Smooth muscle cell (in vitro differentiated cells): ENCODE measurements around the gene TMEM218. TPM values are rescaled to one million over a fixed set of nuclear protein-coding genes. Genes with fewer than 3 reads are reported as not detected.
"Not testable (repeated sequence)": the region's sequence is repeated elsewhere in the genome, so short reads cannot be mapped to it uniquely, and the experiment has no call there.

Source experiments
- DNase-seq: peaks from one replicate; lab custom pipeline; 2025; ENCODE audit not compliant: unreplicated experiment; lab: John Stamatoyannopoulos, UW
- H2AFZ ChIP-seq: fragments of 200-600 bp; sonication (generic); 2 replicates; pipeline ENCODE4 v1.6.0; 2016; ENCODE audit warnings: antibody characterized with exemption, low read depth, mild to moderate bottlenecking
- H3F3A ChIP-seq: fragments of 200-600 bp; sonication (generic); 2 replicates; pipeline ENCODE4 v1.6.0; 2017; ENCODE audit warnings: antibody characterized with exemption, low read depth
- H3K27ac ChIP-seq: fragments of 200-600 bp; sonication (generic); 2 replicates; pipeline ENCODE4 v1.5.1; 2016; ENCODE audit warnings: low read depth, mild to moderate bottlenecking
- H3K27me3 ChIP-seq: fragments of 200-600 bp; sonication (generic); 2 replicates; pipeline ENCODE4 v1.6.1; 2016; ENCODE audit warnings: low read depth, mild to moderate bottlenecking
- H3K36me3 ChIP-seq: fragments of 200-600 bp; sonication (generic); 2 replicates; pipeline ENCODE4 v1.5.1; 2016; ENCODE audit warnings: low read depth
- H3K4me1 ChIP-seq: fragments of 200-600 bp; sonication (generic); 2 replicates; pipeline ENCODE4 v1.5.1; 2016; ENCODE audit warnings: low read depth
- H3K4me2 ChIP-seq: fragments of 200-600 bp; sonication (generic); 2 replicates; pipeline ENCODE4 v1.6.0; 2016; ENCODE audit warnings: mild to moderate bottlenecking
- H3K4me3 ChIP-seq: fragments of 200-600 bp; sonication (generic); 2 replicates; pipeline ENCODE4 v1.5.1; 2016; ENCODE audit warnings: mild to moderate bottlenecking
- H3K79me2 ChIP-seq: fragments of 200-600 bp; sonication (generic); 2 replicates; pipeline ENCODE4 v1.6.0; 2016; ENCODE audit warnings: low read depth, mild to moderate bottlenecking
- H3K9ac ChIP-seq: fragments of 200-600 bp; sonication (generic); 2 replicates; pipeline ENCODE4 v1.6.0; 2016; ENCODE audit warnings: low read depth
- H3K9me3 ChIP-seq: fragments of 200-600 bp; sonication (generic); replicated peaks from 2 replicates; pipeline ENCODE4 v1.5.1; 2016; ENCODE audit warnings: low read depth
- H4K20me1 ChIP-seq: fragments of 200-600 bp; sonication (generic); 2 replicates; pipeline ENCODE4 v1.6.0; 2016; ENCODE audit warnings: low read depth
- WGBS: methylation state at CpG from one replicate; pipeline ENCODE4 v1.1.7; 2016; ENCODE audit warnings: low lambda C conversion rate; 5-methylcytosine and 5-hydroxymethylcytosine counted together
- polyA plus RNA-seq: library from polyadenylated mRNA; unstranded; fragments of >200 nt; fragmentation: Nextera tagmentation; extraction: Ambion mirVana; gene quantifications from 2 replicates; pipeline ENCODE4 v1.2.1, GENCODE V29; 2016
- total RNA-seq: library from RNA; depleted of rRNA; stranded (reverse); fragments of >200 nt; gene quantifications from 2 replicates; pipeline ENCODE4 v1.2.3, GENCODE V29; 2014
- TF ChIP-seq, protein P1 (sequence below): fragments of 200-600 bp; sonication (generic); IDR thresholded peaks from 2 replicates; pipeline ENCODE4 v1.5.1; 2017; ENCODE audit warnings: borderline replicate concordance, mild to moderate bottlenecking, antibody characterized with exemption; ENCODE audit not compliant: insufficient read depth, poor library complexity, severe bottlenecking

The TMEM218 gene
- total and polyA plus RNA-seq, 2 experiments from 2014 or later, result 22.1 to 30.7 TPM

DNA sequence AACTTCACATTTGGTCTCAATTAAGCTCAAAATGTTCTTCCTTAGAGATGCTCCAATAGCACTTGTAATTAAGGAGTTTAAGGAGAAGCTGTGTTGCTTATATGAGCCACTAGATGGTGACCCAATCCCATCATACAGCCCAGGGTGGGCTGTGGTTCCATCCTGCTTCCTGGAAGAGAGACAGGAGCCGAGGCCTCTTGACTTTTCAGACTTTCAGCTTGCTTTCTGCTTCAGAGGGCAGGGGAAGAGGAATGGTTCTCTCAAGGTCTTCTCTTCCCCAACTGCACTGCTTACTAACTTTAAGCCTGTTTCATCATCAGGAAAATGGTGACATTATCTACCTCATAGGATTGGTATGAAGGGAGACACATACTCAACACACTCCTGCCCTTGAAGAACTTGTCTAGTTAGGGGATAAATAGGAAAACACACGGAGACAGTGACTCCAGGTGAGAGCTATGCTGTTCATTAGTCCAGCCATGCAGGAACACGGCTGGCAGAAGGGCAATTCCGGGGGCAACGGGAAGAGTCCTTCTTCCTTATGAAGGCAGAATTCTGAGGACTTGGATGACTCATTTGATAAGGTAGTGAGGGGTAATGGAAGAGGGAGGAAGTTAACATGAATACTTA, 20.1 kb downstream of the TMEM218 start:
- Histone ChIP-seq H2AFZ (peak overlapping the region; percentile 52), H3K9ac (peak overlapping the region; percentile 44), H3K79me2 (no peaks in the 10 kb centered on the region), H3K36me3 (no peaks in the 10 kb centered on the region), H3K4me3 (no peak overlapping the region), H3K4me1 (peaks cover 22% of the 10 kb centered on the region), H3K27ac (peak overlapping the region; percentile 86), H3K9me3 (no peaks in the 10 kb centered on the region), H3F3A (no peaks in the 10 kb centered on the region), H4K20me1 (no peaks in the 10 kb centered on the region), H3K27me3 (no peaks in the 10 kb centered on the region), H3K4me2 (peak overlapping the region; percentile 66)
- TF ChIP-seq, protein P1, sequence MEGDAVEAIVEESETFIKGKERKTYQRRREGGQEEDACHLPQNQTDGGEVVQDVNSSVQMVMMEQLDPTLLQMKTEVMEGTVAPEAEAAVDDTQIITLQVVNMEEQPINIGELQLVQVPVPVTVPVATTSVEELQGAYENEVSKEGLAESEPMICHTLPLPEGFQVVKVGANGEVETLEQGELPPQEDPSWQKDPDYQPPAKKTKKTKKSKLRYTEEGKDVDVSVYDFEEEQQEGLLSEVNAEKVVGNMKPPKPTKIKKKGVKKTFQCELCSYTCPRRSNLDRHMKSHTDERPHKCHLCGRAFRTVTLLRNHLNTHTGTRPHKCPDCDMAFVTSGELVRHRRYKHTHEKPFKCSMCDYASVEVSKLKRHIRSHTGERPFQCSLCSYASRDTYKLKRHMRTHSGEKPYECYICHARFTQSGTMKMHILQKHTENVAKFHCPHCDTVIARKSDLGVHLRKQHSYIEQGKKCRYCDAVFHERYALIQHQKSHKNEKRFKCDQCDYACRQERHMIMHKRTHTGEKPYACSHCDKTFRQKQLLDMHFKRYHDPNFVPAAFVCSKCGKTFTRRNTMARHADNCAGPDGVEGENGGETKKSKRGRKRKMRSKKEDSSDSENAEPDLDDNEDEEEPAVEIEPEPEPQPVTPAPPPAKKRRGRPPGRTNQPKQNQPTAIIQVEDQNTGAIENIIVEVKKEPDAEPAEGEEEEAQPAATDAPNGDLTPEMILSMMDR, result peak; percentile 63
- DNase-seq, result no peak
- WGBS, result 18% methylated on average over 5 of the region's 5 CpGs

DNA sequence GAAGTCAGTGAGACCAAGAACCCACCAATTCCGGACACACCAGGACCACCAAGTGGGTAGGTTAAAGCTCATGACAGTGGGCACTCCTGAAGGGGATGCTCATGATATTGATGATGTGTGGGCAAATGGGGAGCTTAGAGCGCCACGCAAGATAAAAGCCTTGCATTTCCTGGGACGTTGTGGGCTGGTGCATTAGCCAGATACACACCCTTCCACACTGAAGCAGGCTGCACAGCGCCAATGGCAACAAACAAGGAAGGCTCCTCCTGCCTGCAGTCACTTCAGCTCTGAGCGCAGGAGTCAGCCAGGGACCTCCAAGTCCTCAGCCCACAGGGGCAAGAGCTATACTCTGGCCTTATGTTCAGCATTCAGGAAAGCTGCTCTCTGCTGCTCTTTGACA, 20.6 kb downstream of the TMEM218 start:
- Histone ChIP-seq H3K4me3 (no peak overlapping the region), H3F3A (no peaks in the 10 kb centered on the region), H3K27me3 (no peaks in the 10 kb centered on the region), H3K9me3 (no peaks in the 10 kb centered on the region), H4K20me1 (no peaks in the 10 kb centered on the region), H3K9ac (peak overlapping the region; percentile 44), H2AFZ (no peak overlapping the region), H3K4me2 (peak overlapping the region; percentile 66), H3K4me1 (peaks cover 22% of the 10 kb centered on the region), H3K27ac (peak overlapping the region; percentile 86), H3K36me3 (no peaks in the 10 kb centered on the region), H3K79me2 (no peaks in the 10 kb centered on the region)
- TF ChIP-seq, protein P1, result no peak
- WGBS, result 87% methylated on average over 6 of the region's 6 CpGs
- no peak for DNase-seq

DNA sequence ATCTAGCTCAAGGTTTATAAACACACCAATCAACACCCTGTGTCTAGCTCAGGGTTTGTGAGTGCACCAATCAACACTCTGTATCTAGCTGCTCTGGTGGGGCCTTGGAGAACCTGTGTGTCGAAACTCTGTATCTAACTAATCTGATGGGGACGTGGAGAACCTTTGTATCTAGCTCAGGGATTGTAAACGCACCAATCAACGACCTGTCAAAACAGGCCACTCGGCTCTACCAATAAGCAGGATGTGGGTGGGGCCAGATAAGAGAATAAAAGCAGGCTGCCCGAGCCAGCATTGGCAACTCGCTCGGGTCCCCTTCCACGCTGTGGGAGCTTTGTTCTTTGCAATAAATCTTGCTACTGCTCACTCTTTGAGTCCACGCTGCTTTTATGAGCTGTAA, 21.3 kb downstream of the TMEM218 start:
- 77% methylated on average over 10 of the region's 10 CpGs for WGBS
- H3F3A ChIP-seq, H4K20me1 ChIP-seq, H3K4me2 ChIP-seq, H3K79me2 ChIP-seq, H3K4me3 ChIP-seq, H3K9ac ChIP-seq, H2AFZ ChIP-seq, H3K27me3 ChIP-seq, DNase-seq, H3K27ac ChIP-seq, H3K36me3 ChIP-seq, H3K9me3 ChIP-seq: not testable (repeated sequence)
- H3K4me1 ChIP-seq, result peaks cover 22% of the 10 kb centered on the region

DNA sequence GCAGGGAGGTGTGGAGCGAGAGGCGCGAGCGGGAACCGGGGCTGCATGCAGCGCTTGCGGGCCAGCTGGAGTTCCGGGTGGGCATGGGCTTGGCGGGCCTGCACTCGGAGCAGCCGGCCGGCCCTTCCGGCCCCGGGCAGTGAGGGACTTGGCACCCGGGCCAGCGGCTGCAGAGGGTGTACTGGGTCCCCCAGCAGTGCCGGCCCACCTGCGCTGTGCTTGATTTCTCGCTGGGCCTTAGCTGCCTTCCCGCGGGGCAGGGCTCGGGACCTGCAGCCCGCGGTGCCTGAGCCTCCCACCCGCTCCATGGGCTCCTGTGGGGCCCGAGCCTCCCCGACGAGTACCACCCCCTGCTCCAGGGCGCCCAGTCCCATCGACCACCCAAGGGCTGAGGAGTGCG, 21.9 kb downstream of the TMEM218 start:
- H3K27ac ChIP-seq, H3K9me3 ChIP-seq, H3K27me3 ChIP-seq, H3K4me3 ChIP-seq, H2AFZ ChIP-seq, H3K9ac ChIP-seq, H4K20me1 ChIP-seq, H3K4me2 ChIP-seq, DNase-seq, H3K79me2 ChIP-seq, H3F3A ChIP-seq, H3K36me3 ChIP-seq: not testable (repeated sequence)
- peaks cover 22% of the 10 kb centered on the region for H3K4me1 ChIP-seq
- 94% methylated on average over 31 of the region's 31 CpGs for WGBS
